K562 (cell line): Measurements from ENCODE around the gene STON2. TPM values are rescaled to one million over a fixed set of nuclear protein-coding genes. Genes with fewer than 3 reads are reported as not detected.

Source experiments
- ATAC-seq: fragments of 200-7000 bp; cut with Tn5 transposase; 3 replicates; pipeline ENCODE4 v1.9.1; 2020; ENCODE audit warnings: moderate library complexity
- BruUV-seq: library from RNA; stranded (reverse); fragments of 400-500 nt; replicated peaks from 2 replicates; lab custom pipeline; 2021; lab: Mats Ljungman, UMichigan
- CTCF ChIA-PET: fragments of 300-600 bp; formaldehyde crosslinking; extraction: SDS; loops from one replicate; lab custom pipeline; 2021; ENCODE audit warnings: low intra/inter-chr PET ratio; lab: Yijun Ruan, JAX
- POLR2A ChIA-PET: fragments of 300-600, 350-650 bp; sonication (Branson Sonifier 250); formaldehyde crosslinking; extraction: SDS; loops from one replicate; lab custom pipeline; 2021; ENCODE audit warnings: antibody characterized with exemption, inconsistent platforms; lab: Yijun Ruan, JAX
- DNase-seq, 4 experiments: peaks; one replicate each; pipeline versions ENCODE4 v3.0.0 to v3.0.0-alpha.2; 2011 to 2018; ENCODE audit warnings: low spot score in 3 of 4, mixed read lengths in 3 of 4; ENCODE audit errors: extremely low read depth in 1 of 4
- FAIRE-seq: peaks from 2 replicates; lab custom pipeline; 2011; peaks lifted over from hg19 to GRCh38; lab: Jason Lieb, UNC
- H2AFZ ChIP-seq: 2 replicates; pipeline ENCODE4 v1.6.0; 2011; ENCODE audit warnings: low read depth, low read length, control low read depth, inconsistent platforms
- H3K27ac ChIP-seq: fragments of 200-600 bp; 3 replicates; pipeline ENCODE4 v1.8.0; 2011; ENCODE audit warnings: low read depth, mild to moderate bottlenecking, control low read depth, inconsistent platforms, low read length, moderate library complexity, mixed read lengths; ENCODE audit errors: extremely low read depth
- H3K27me3 ChIP-seq, 2 experiments: fragments of 300-600 bp in 1 of 2; 2 replicates in 1 of 2; 3 replicates in 1 of 2; pipeline versions ENCODE4 v1.6.0 to v1.8.0; 2011; ENCODE audit warnings: inconsistent platforms in 2 of 2, low read length in 2 of 2, mild to moderate bottlenecking in 1 of 2, mixed read lengths in 1 of 2, moderate library complexity in 1 of 2; ENCODE audit not compliant: control insufficient read depth in 2 of 2, insufficient read depth in 2 of 2
- H3K36me3 ChIP-seq: fragments of 300-600 bp; 3 replicates; pipeline ENCODE4 v1.8.0; 2011; ENCODE audit warnings: mild to moderate bottlenecking, low read length, inconsistent platforms; ENCODE audit not compliant: control insufficient read depth, insufficient read depth
- H3K4me1 ChIP-seq, 2 experiments: fragments of 200-600 bp in 1 of 2; replicated peaks in 1 of 2; 2 replicates in 1 of 2; 3 replicates in 1 of 2; pipeline versions ENCODE4 v1.5.1 to v1.8.0; 2011; ENCODE audit warnings: inconsistent platforms in 2 of 2, low read length in 2 of 2, mild to moderate bottlenecking in 1 of 2, mixed read lengths in 1 of 2, moderate library complexity in 1 of 2; ENCODE audit not compliant: control insufficient read depth in 2 of 2, insufficient read depth in 2 of 2
- H3K4me2 ChIP-seq: 2 replicates; pipeline ENCODE4 v1.6.1; 2011; ENCODE audit warnings: low read length, control low read depth, inconsistent platforms, mixed read lengths; ENCODE audit not compliant: insufficient read depth
- H3K4me3 ChIP-seq: fragments of 200-600 bp; sonication (generic), shearing (Covaris generic); 2 replicates; pipeline ENCODE4 v1.5.1; 2016; ENCODE audit warnings: control low read depth, inconsistent platforms
- H3K79me2 ChIP-seq: fragments of 200-600 bp; 3 replicates; pipeline ENCODE4 v1.8.0; 2011; ENCODE audit warnings: low read length, inconsistent platforms; ENCODE audit not compliant: control insufficient read depth, insufficient read depth
- H3K9ac ChIP-seq, 2 experiments: 2 replicates each; pipeline versions ENCODE4 v1.6.0 to v1.6.1; 2011; ENCODE audit warnings: low read depth in 2 of 2, low read length in 2 of 2, control low read depth in 1 of 2, inconsistent platforms in 1 of 2, mild to moderate bottlenecking in 1 of 2, mixed read lengths in 1 of 2; ENCODE audit not compliant: insufficient read depth in 1 of 2
- H3K9me1 ChIP-seq: one replicate; pipeline ENCODE4 v1.6.0; 2011; ENCODE audit warnings: inconsistent platforms, mild to moderate bottlenecking, low read length, moderate library complexity; ENCODE audit not compliant: control insufficient read depth, insufficient read depth
- H3K9me3 ChIP-seq: replicated peaks from 2 replicates; pipeline ENCODE4 v1.5.1; 2011; ENCODE audit warnings: low read depth, low read length, inconsistent platforms; ENCODE audit not compliant: control insufficient read depth, insufficient read depth
- H4K20me1 ChIP-seq: replicated peaks from 2 replicates; pipeline ENCODE4 v1.6.1; 2011; ENCODE audit warnings: low read length, inconsistent platforms, mixed read lengths; ENCODE audit not compliant: control insufficient read depth, insufficient read depth
- BRD4 ChIP-seq: fragments of 200-600 bp; sonication (generic); IDR thresholded peaks from 2 replicates; pipeline ENCODE4 v1.6.1; 2017; ENCODE audit warnings: inconsistent platforms
- EHMT2 ChIP-seq: fragments of 450-650 bp; IDR thresholded peaks from 2 replicates; pipeline ENCODE4 v1.6.1; 2018; ENCODE audit warnings: antibody characterized with exemption
- EWSR1 ChIP-seq: fragments of 450-650 bp; IDR thresholded peaks from 2 replicates; pipeline ENCODE4 v1.6.1; 2018; ENCODE audit warnings: borderline replicate concordance, mild to moderate bottlenecking, low read depth, moderate library complexity; ENCODE audit not compliant: partially characterized antibody
- FIP1L1 ChIP-seq: fragments of 200-400 bp; formaldehyde crosslinking; IDR thresholded peaks from 2 replicates; pipeline ENCODE4 v1.6.1; 2018; ENCODE audit warnings: mild to moderate bottlenecking, low read depth, low read length; ENCODE audit not compliant: poor library complexity, severe bottlenecking
- FOXM1 ChIP-seq, 2 experiments: fragments of 450-650 bp in 1 of 2; sonication (generic) in 1 of 2; formaldehyde crosslinking in 1 of 2; IDR thresholded peaks; 2 replicates each; pipeline versions ENCODE4 v1.6.1 to v1.9.0; 2017 to 2022; ENCODE audit warnings: low read depth in 2 of 2, mild to moderate bottlenecking in 2 of 2, missing genetic modification reagents in 1 of 2, moderate library complexity in 1 of 2
- HDAC3 ChIP-seq: fragments of 450-650 bp; IDR thresholded peaks from 2 replicates; pipeline ENCODE4 v1.6.1; 2018; ENCODE audit warnings: borderline replicate concordance, mild to moderate bottlenecking, moderate library complexity; ENCODE audit not compliant: partially characterized antibody
- KAT8 ChIP-seq: fragments of 450-650 bp; IDR thresholded peaks from 2 replicates; pipeline ENCODE4 v1.6.1; 2016; ENCODE audit warnings: low read depth, mild to moderate bottlenecking
- POLR3A ChIP-seq: IDR thresholded peaks from 2 replicates; pipeline ENCODE4 v1.6.1; 2011; ENCODE audit warnings: borderline replicate concordance, mild to moderate bottlenecking, moderate library complexity; ENCODE audit not compliant: insufficient read length, insufficient read depth; ENCODE audit errors: extremely low read depth
- SETDB1 ChIP-seq: IDR thresholded peaks from one replicate; pipeline ENCODE4 v1.6.1; 2012; ENCODE audit warnings: low read length, control low read depth, inconsistent platforms
- SPI1 ChIP-seq: IDR thresholded peaks from 2 replicates; pipeline ENCODE4 v1.6.1; 2011; ENCODE audit warnings: low read depth, low read length, control low read depth, borderline replicate concordance
- STAT6 ChIP-seq: sonication (generic); formaldehyde crosslinking; IDR thresholded peaks from 2 replicates; pipeline ENCODE4 v1.8.1; 2023; ENCODE audit warnings: mild to moderate bottlenecking, missing genetic modification reagents
- ZBTB2 ChIP-seq: fragments of 450-650 bp; IDR thresholded peaks from 2 replicates; pipeline ENCODE4 v1.6.1; 2016; ENCODE audit warnings: antibody characterized with exemption
- ZNF212 ChIP-seq: fragments of 450-650 bp; formaldehyde crosslinking; IDR thresholded peaks from 2 replicates; pipeline ENCODE4 v1.4.0; 2020; ENCODE audit warnings: mild to moderate bottlenecking
- ZNF717 ChIP-seq: fragments of 250-450 bp; sonication (Bioruptor Pico); IDR thresholded peaks from 2 replicates; pipeline ENCODE4 v1.5.0; 2021
- WGBS: fragments of 100-300 bp; shearing (Covaris generic); methylation state at CpG from one replicate; pipeline ENCODE4 v1.1.6; 2016; ENCODE audit warnings: low coverage, mixed read lengths; ENCODE audit not compliant: insufficient coverage; ENCODE audit errors: missing lambda C conversion rate; 5-methylcytosine and 5-hydroxymethylcytosine counted together
- in situ Hi-C: fragments of 300-500 bp; cut with MboI; formaldehyde crosslinking; loops from 4 replicates; pipeline ENCODE4 v1.15.0; 2018; ENCODE audit warnings: inconsistent platforms, mixed read lengths
- intact Hi-C: fragments of 100-400 bp; cut with micrococcal nuclease; formaldehyde crosslinking; loops from 2 replicates; pipeline ENCODE4 v1.14.2; 2022
- polyA plus RNA-seq, 8 experiments: library from polyadenylated mRNA; depleted of rRNA in 4 of 8; stranded (reverse) in 5 of 8; unstranded in 3 of 8; fragments of >200 nt; fragmentation: Nextera tagmentation in 2 of 8; fragmentation: Illumina TruSeq in 1 of 8; extraction: Ambion mirVana in 2 of 8; extraction: Trizol in 1 of 8; gene quantifications; 2 replicates each; pipeline versions ENCODE4 v1.2.1 to v1.2.3, GENCODE V29; 2011 to 2014; ENCODE audit warnings: inconsistent platforms in 1 of 8, missing spikeins in 1 of 8
- total RNA-seq, 7 experiments: library from RNA; depleted of rRNA in 6 of 7; stranded (reverse); fragments of >200 nt in 6 of 7; fragmentation: Illumina TruSeq in 2 of 7; extraction: Trizol in 2 of 7; gene quantifications; 2 replicates each; pipeline versions ENCODE4 v1.2.1 to v1.2.3, GENCODE V29; 2011 to 2021; ENCODE audit warnings: low replicate concordance in 1 of 7

The STON2 gene
- total and polyA plus RNA-seq, 9 of the 15 experiments (the other 6 are each of a cell fraction or from before 2014, with no cell fraction given) = 7.8 to 99.3 (median 53.5) TPM

GRCh38 chr14:81330619-81331122, 69.5 kb downstream of the STON2 start:
- 84% methylated on average over 3 of the region's 3 CpGs for WGBS
- ChIA-PET CTCF (no interaction called here), POLR2A (interaction anchor here (1.6 kb wide), 1 partner anchor 18 kb away, joined by 5 read pairs; no protein-coding TSS in a partner anchor)
- Histone ChIP-seq H3K4me3 (no peak overlapping the region), H3K9me1 (peaks cover 2% of the 10 kb centered on the region), H3K4me1 (no peaks in the 10 kb centered on the region), H3K36me3 (peaks cover 7% of the 10 kb centered on the region; the same call in 2 of the 3 replicates), H3K79me2 (peaks cover 34% of the 10 kb centered on the region; the same call in 2 of the 3 replicates), H3K27ac (no peak overlapping the region), H3K9ac (no peak overlapping the region), H2AFZ (no peak overlapping the region), H3K4me2 (no peak overlapping the region), H3K27me3 (no peaks in the 10 kb centered on the region), H4K20me1 (no peaks in the 10 kb centered on the region), H3K9me3 (no peaks in the 10 kb centered on the region)
- no peak for FAIRE-seq
- ATAC-seq = no peak
- TF ChIP-seq STAT6 = no peak
- no peak for TF ChIP-seq SPI1
- TF ChIP-seq FOXM1 (IDR thresholded peaks at IDR 0.05; ENCODE audit: low read depth) = no peak
- no peak for TF ChIP-seq FOXM1 (CRISPR knock-in tag; IDR thresholded peaks at IDR 0.05; ENCODE audit: low read depth)
- TF ChIP-seq ZNF717 (CRISPR knock-in tag) = no peak
- no peak for TF ChIP-seq FIP1L1
- no peak for TF ChIP-seq POLR3A
- no peak for TF ChIP-seq ZBTB2
- TF ChIP-seq HDAC3 = no peak
- no peak for TF ChIP-seq KAT8
- TF ChIP-seq EHMT2 = no peak
- no peak for TF ChIP-seq ZNF212 (CRISPR knock-in tag)
- TF ChIP-seq EWSR1 = no peak
- no peak for TF ChIP-seq BRD4
- no peak for TF ChIP-seq SETDB1
- intact Hi-C loops = no loop called here
- in situ Hi-C loops = no loop called here
- no TSS peak for BruUV-seq
- no peak for DNase-seq
